Fibroblast of mammary gland (primary cell): ENCODE results near the gene LRIG3.
"Not testable (repeated sequence)": the region's sequence is repeated elsewhere in the genome, so short reads cannot be mapped to it uniquely, and the experiment has no call there.

Source experiments
- DNase-seq: peaks from one replicate; pipeline ENCODE4 v3.0.0-alpha.2; 2010; ENCODE audit warnings: low read depth
- H3K4me3 ChIP-seq: 2 replicates; pipeline ENCODE4 v1.5.1; 2011; ENCODE audit warnings: low read depth, mild to moderate bottlenecking, low read length, moderate library complexity; ENCODE audit not compliant: control insufficient read depth
- TF ChIP-seq, protein P1 (sequence below): conservative IDR thresholded peaks from 2 replicates; pipeline ENCODE4 v1.5.1; 2011; ENCODE audit warnings: low read depth, low read length, inconsistent platforms; ENCODE audit not compliant: control insufficient read depth, insufficient read depth

LRIG3 gene

DNA sequence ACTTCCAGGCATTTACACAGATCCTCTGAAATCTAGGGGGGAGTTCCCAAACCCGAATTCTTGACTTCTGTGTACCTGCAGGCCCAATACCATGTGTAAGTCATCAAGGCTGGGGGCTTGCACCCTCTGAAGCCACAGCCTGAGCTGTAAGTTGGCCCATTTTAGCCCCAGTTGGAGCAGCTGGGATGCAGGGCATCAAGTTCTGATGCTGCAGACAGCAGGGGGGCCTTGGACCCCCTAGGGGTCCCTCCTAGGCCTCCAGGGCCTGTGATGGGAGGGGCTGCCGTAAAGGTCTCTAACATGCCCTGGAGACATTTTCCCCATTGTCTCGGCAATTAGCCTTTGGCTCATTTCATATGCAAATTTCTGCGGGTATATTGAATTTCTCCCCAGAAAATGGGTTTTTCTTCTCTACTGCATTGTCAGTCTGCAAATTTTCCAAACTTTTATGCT, 59.5 kb downstream of the LRIG3 start:
- no peak for DNase-seq
- TF ChIP-seq, protein P1, sequence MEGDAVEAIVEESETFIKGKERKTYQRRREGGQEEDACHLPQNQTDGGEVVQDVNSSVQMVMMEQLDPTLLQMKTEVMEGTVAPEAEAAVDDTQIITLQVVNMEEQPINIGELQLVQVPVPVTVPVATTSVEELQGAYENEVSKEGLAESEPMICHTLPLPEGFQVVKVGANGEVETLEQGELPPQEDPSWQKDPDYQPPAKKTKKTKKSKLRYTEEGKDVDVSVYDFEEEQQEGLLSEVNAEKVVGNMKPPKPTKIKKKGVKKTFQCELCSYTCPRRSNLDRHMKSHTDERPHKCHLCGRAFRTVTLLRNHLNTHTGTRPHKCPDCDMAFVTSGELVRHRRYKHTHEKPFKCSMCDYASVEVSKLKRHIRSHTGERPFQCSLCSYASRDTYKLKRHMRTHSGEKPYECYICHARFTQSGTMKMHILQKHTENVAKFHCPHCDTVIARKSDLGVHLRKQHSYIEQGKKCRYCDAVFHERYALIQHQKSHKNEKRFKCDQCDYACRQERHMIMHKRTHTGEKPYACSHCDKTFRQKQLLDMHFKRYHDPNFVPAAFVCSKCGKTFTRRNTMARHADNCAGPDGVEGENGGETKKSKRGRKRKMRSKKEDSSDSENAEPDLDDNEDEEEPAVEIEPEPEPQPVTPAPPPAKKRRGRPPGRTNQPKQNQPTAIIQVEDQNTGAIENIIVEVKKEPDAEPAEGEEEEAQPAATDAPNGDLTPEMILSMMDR, result no peak
- H3K4me3 ChIP-seq, result no peak overlapping the region

DNA sequence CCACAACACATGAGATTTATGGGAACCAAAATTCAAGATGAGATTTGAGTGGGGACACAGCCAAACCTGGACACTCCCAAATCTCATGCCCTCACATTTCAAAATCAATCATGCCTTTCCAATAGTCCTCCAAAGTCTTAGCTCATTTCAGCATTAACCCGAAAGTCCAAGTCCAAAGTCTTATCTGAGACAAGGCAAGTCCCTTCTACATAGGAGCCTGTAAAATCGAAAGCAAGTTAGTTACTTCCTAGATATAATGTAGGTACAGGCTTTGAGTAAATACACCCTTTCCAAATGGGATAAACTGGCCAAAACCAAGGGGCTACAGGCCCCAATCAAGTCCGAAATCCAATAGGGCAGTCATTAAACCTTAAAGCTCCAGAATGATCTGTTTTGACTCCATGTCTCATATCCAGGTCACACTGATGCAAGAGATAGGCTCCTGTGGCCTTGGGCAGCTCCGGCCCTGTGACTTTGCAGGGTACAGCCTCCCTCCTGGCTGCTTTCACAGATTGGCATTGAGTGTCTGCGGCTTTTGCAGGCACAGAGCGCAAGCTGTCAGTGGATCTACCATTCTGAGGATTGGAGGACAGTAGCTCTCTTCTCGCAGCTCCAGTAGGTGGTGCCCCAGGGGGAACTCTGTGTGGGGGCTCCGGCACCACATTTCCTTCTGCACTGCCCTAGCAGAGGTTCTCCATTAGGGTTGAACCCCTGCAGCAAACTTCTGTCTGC, 60.1 kb downstream of the LRIG3 start:
- no peak overlapping the region for H3K4me3 ChIP-seq
- DNase-seq, result no peak
- TF ChIP-seq, protein P1, result no peak

DNA sequence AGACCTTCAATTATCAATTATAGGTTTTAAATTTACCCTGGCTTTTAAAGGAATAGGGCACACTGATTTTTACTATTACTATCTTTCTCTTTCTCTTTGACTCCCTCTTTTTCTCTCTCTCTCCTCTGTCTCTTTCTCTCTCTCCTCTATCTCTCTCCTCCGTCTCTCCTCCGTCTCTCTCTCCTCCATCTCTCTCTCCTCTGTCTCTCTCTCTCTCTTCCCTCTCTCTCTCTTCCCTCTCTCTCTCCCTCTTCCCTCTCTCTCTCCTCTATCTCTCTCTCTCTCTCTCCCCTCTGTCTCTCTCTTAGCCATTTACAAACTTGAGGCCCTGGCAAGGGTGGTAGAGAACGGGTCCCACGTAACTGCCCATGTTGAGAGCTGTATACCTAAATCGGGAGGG, 62.3 kb downstream of the LRIG3 start:
- DNase-seq, result no peak
- H3K4me3 ChIP-seq, result no peak overlapping the region
- TF ChIP-seq, protein P1, result no peak

DNA sequence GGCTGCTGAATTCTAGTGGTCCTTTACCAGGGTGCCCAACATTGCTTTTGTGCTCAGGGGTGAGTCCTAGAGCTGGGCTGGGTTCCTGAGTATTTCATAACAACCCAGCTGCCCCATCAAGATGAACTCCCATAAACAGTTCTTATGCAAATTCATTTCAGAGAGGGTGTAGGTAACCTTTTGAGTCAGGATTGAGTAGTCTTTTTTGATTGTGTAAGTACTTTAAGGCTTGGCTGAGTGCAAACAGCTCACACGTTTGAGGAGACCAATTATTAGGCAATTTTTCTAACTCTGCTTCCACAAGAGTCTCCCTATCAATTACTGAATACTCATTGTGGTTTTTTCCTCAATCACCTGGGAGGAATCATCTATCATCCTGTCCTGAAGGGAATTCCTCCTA, 63.1 kb downstream of the LRIG3 start:
- peak; percentile 28 for DNase-seq
- not testable (repeated sequence) for H3K4me3 ChIP-seq

DNA sequence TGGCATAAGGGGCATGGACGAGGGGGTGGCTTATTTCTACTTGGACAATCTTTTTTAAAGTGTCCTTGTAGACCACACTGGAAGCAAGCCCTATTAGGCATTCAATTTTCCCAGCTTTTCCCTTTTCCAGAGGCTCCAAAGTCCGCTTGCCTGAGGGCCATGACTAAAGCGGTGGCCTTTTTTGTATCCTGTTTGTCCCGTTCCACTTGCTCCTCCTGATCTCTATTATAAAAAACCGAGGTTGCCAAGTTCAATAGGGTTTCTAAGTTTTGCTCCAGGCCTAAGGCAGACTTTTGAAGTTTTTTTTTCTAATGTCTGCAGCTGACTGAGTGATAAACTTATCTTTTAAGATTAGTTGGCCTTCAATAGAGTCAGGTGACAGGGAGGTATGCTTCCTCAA, 64.7 kb downstream of the LRIG3 start:
- H3K4me3 ChIP-seq, DNase-seq: not testable (repeated sequence)

DNA sequence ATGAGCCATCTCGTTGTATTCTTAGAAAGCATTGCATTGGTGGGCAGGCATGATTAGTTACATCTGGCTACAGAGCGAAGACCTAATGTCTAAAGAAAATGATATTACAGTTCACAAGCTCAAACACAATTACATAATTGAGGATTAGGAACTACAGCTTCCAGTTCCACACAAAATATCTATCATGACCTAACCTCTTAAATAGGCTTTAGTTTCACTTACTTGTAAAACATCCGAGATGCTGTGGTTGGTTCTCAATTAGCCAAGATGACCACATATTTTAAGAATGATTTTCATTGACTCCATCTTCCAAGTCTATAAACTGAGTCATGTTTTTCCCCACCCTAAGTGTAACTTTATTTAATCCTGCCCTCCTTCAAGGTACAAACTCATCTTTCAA, 69.5 kb downstream of the LRIG3 start:
- DNase-seq, result peak; percentile 29
- no peak overlapping the region for H3K4me3 ChIP-seq
- TF ChIP-seq, protein P1, result no peak

DNA sequence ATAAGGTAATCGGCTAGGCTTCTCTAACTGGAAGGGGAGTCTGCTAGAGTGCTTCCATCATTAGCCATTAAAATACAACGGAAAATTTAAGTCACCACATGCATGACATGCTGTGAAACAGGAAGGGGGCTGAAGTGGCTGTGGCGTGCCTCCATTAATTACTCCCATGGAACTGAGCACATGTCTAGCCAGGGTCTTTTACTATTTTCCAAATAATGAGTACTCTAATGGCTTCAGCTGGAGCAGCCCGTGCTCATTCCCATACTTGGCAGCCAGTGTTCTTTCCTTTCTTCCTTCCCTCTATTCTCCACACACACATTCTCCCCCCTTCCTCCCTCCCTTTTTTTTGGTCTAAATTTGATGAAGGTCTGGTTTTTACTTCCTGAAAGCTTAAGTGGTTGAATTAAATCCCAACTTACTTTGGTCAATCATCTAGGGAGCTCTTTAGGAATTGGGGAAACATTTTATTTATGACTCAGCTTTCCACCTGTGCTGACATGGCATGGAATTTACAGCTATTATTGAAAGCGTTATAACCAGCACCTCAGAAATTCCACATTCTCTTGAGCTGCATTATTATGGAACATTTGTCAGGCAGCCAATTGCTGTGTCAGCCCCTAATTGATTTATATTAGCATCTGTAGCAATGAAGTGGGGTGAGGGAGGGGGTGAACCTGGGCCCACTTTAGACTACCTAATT, 72.3 kb downstream of the LRIG3 start:
- H3K4me3 ChIP-seq, result no peak overlapping the region
- TF ChIP-seq, protein P1, result no peak
- DNase-seq, result no peak
